Liver (tissue), 9 donors: ENCODE results near the gene DNAL4. TPM values are rescaled to one million over a fixed set of nuclear protein-coding genes. Genes with fewer than 3 reads are reported as not detected.

Experiments
- DNase-seq: peaks from one replicate; pipeline ENCODE4 v3.0.0-alpha.2; 2017; ENCODE audit warnings: low spot score
- H3K27ac ChIP-seq, 2 donors: one replicate each; pipeline ENCODE4 v1.7.0; 2013; ENCODE audit warnings: inconsistent platforms in 2 of 2, low read length in 2 of 2, control low read depth in 1 of 2, low read depth in 1 of 2, mild to moderate bottlenecking in 1 of 2
- H3K27me3 ChIP-seq, 4 donors: one replicate each; pipeline versions ENCODE4 v1.6.1 to v1.7.0; 2013; ENCODE audit warnings: low read length in 3 of 4, inconsistent platforms in 1 of 4, mild to moderate bottlenecking in 1 of 4, moderate library complexity in 1 of 4; ENCODE audit not compliant: control insufficient read depth in 4 of 4, insufficient read depth in 4 of 4
- H3K36me3 ChIP-seq, 4 donors: one replicate each; pipeline versions ENCODE4 v1.6.1 to v1.7.0; 2013; ENCODE audit warnings: low read length in 3 of 4, mild to moderate bottlenecking in 3 of 4, low read depth in 1 of 4, moderate library complexity in 1 of 4; ENCODE audit not compliant: control insufficient read depth in 4 of 4, insufficient read depth in 3 of 4
- H3K4me1 ChIP-seq, 4 donors: one replicate each; pipeline versions ENCODE4 v1.6.1 to v1.7.0; 2013; ENCODE audit warnings: low read length in 3 of 4, mild to moderate bottlenecking in 3 of 4, moderate library complexity in 1 of 4; ENCODE audit not compliant: control insufficient read depth in 4 of 4, insufficient read depth in 4 of 4
- H3K4me3 ChIP-seq, 3 donors: one replicate each; pipeline versions ENCODE4 v1.6.1 to v1.7.0; 2013; ENCODE audit warnings: low read length in 3 of 3, control low read depth in 1 of 3, low read depth in 1 of 3, mild to moderate bottlenecking in 1 of 3
- H3K9ac ChIP-seq, 2 donors: one replicate each; pipeline ENCODE4 v1.7.0; 2013; ENCODE audit warnings: low read length in 2 of 2, mild to moderate bottlenecking in 2 of 2, moderate library complexity in 2 of 2, control low read depth in 1 of 2, low read depth in 1 of 2
- H3K9me3 ChIP-seq, 4 donors: one replicate each; pipeline versions ENCODE4 v1.6.1 to v1.7.0; 2013; ENCODE audit warnings: low read length in 3 of 4; ENCODE audit not compliant: control insufficient read depth in 4 of 4
- EGR1 ChIP-seq, 2 donors: IDR thresholded peaks; 2 replicates each; pipeline ENCODE4 v1.6.1; 2016 to 2018; ENCODE audit warnings: antibody characterized with exemption in 2 of 2, low read depth in 2 of 2
- FOXA1 ChIP-seq: IDR thresholded peaks from 2 replicates; pipeline ENCODE4 v1.6.1; 2016; ENCODE audit warnings: antibody characterized with exemption
- GABPA ChIP-seq, 2 donors: IDR thresholded peaks in 1 of 2; conservative IDR thresholded peaks in 1 of 2; 2 replicates each; pipeline ENCODE4 v1.6.1; 2016; ENCODE audit warnings: antibody characterized with exemption in 2 of 2, mild to moderate bottlenecking in 1 of 2, moderate library complexity in 1 of 2
- HNF4A ChIP-seq, 2 donors: conservative IDR thresholded peaks; 2 replicates each; pipeline ENCODE4 v1.6.1; 2016; ENCODE audit warnings: antibody characterized with exemption in 2 of 2, mild to moderate bottlenecking in 2 of 2
- HNF4G ChIP-seq: IDR thresholded peaks from 2 replicates; pipeline ENCODE4 v1.6.1; 2016; ENCODE audit warnings: antibody characterized with exemption
- JUND ChIP-seq, 2 donors: IDR thresholded peaks; 2 replicates each; pipeline ENCODE4 v1.6.1; 2016; ENCODE audit warnings: antibody characterized with exemption in 2 of 2
- NR2F2 ChIP-seq: IDR thresholded peaks from 2 replicates; pipeline ENCODE4 v1.6.1; 2016; ENCODE audit warnings: antibody characterized with exemption
- YY1 ChIP-seq: IDR thresholded peaks from 2 replicates; pipeline ENCODE4 v1.6.1; 2016; ENCODE audit warnings: antibody characterized with exemption, mild to moderate bottlenecking
- WGBS: extraction: QIAGEN DNeasy Blood & Tissue Kit; methylation state at CpG from one replicate; pipeline ENCODE4 v1.1.7; 2013; 5-methylcytosine and 5-hydroxymethylcytosine counted together
- polyA plus RNA-seq, 2 donors: library from polyadenylated mRNA; stranded (reverse) in 1 of 2; unstranded in 1 of 2; fragments of 200-250 nt in 1 of 2; fragments of >200 nt in 1 of 2; fragmentation: Nextera tagmentation in 1 of 2; extraction: Ambion mirVana in 1 of 2; gene quantifications; one replicate each; pipeline versions ENCODE4 v1.2.1 to v1.2.3, GENCODE V29; 2013 to 2015
- total RNA-seq, 2 donors: library from RNA; depleted of rRNA; stranded (reverse); fragments of >200 nt; gene quantifications; one replicate each; pipeline ENCODE4 v1.2.3, GENCODE V29; 2014
- TF ChIP-seq, protein P1 (sequence below): IDR thresholded peaks from 2 replicates; pipeline ENCODE4 v1.6.1; 2016; ENCODE audit warnings: antibody characterized with exemption
- TF ChIP-seq, protein P2 (sequence below): IDR thresholded peaks from 2 replicates; pipeline ENCODE4 v1.6.1; 2016; ENCODE audit warnings: antibody characterized with exemption
- TF ChIP-seq, protein P3 (sequence below): IDR thresholded peaks from 2 replicates; pipeline ENCODE4 v1.6.1; 2016; ENCODE audit warnings: antibody characterized with exemption, mild to moderate bottlenecking
- donor health status: healthy.
- donor health status: healthy.
- donor health status: healthy.
- donor health status: healthy.
- donor health status: healthy.

Gene DNAL4
- total and polyA plus RNA-seq, 4 donors = 4.0 to 5.6 (median 4.9) TPM

DNA sequence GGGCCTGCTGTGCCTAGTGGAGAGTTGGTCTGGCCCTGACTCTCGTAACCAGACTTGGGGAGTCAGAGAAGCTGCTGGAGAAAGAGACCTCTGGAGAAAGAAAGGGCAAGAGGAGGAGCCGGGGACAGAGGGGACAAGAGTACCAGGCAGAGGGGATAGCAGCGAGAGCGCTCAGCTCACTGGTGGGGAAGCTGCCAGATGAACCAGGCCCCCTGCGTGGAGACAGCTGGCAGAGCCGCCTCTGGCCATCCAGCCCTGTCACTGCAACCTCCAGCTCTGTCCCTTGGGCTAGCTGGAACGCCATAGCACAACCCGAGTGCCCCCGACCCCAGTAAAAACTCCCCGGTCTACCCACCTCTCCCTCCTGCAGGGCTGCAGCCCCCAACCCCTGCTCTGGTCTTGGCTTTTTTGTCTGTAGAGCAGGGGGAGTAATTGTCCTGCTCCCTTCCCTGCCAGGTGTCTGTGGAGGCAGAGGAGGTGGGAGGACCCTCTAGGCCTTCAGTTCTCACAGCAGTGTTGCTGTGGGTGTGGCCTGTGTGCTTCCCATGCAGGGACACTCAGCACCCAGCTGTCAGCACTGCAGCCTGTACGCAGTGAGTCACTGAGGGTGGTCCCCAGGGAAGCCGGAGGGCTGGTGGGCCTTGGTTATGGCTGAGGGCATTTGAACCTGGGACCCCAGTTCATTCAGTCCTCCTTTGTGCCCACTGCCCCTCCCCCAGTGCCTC, 33.3 kb downstream of the DNAL4 start:
- no peaks in the 10 kb centered on the region for H3K27me3 ChIP-seq
- no peak overlapping the region for H3K27ac ChIP-seq
- WGBS = 88% methylated on average over 12 of the region's 12 CpGs
- H3K4me1 ChIP-seq = peaks cover 2 to 20% (median 8%) of the 10 kb centered on the region in 4 donors
- no peak for TF ChIP-seq HNF4A (conservative IDR thresholded peaks at IDR 0.05)
- no peak for TF ChIP-seq NR2F2
- no peak for DNase-seq
- H3K9me3 ChIP-seq = no peaks in the 10 kb centered on the region
- H3K36me3 ChIP-seq = no peaks in the 10 kb centered on the region
- no peak overlapping the region for H3K9ac ChIP-seq
- no peak overlapping the region for H3K4me3 ChIP-seq

DNA sequence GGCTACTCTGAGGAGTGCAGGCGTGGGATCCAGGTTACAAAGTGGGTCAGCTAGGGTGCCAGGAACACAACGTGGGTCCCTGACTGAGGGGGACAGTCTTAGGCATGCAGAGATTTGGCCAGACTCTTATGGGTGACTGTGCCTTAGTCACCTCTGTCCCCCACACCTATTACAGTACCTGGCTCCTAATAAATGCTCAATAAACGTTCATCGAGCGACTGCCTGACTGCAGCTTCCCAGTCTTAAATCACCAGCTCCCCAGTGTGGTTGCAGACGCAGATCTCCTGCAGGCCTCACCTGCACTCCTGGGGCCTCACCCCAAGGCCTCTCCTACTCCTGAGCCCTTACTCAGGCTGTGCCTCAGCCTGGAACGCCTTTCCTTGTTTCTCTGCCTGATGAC, 34.9 kb downstream of the DNAL4 start:
- no peak for DNase-seq
- Histone ChIP-seq H3K36me3 (no peaks in the 10 kb centered on the region), H3K27ac (no peak overlapping the region), H3K4me3 (no peak overlapping the region), H3K9ac (no peak overlapping the region), H3K4me1 (peaks cover 5 to 23% (median 8%) of the 10 kb centered on the region in 4 donors), H3K27me3 (no peaks in the 10 kb centered on the region), H3K9me3 (no peaks in the 10 kb centered on the region)
- WGBS = 93% methylated on average over 7 of the region's 7 CpGs
- TF ChIP-seq HNF4A (conservative IDR thresholded peaks at IDR 0.05) (no peak), EGR1 (IDR thresholded peaks at IDR 0.05; ENCODE audit: low read depth in 2 of 2) (no peak), JUND (IDR thresholded peaks at IDR 0.05) (no peak), GABPA (IDR thresholded peaks at IDR 0.05 in 1 of 2, conservative IDR thresholded peaks at IDR 0.05 in 1 of 2) (no peak), HNF4G (no peak), YY1 (no peak), FOXA1 (no peak)
- TF ChIP-seq, protein P1, sequence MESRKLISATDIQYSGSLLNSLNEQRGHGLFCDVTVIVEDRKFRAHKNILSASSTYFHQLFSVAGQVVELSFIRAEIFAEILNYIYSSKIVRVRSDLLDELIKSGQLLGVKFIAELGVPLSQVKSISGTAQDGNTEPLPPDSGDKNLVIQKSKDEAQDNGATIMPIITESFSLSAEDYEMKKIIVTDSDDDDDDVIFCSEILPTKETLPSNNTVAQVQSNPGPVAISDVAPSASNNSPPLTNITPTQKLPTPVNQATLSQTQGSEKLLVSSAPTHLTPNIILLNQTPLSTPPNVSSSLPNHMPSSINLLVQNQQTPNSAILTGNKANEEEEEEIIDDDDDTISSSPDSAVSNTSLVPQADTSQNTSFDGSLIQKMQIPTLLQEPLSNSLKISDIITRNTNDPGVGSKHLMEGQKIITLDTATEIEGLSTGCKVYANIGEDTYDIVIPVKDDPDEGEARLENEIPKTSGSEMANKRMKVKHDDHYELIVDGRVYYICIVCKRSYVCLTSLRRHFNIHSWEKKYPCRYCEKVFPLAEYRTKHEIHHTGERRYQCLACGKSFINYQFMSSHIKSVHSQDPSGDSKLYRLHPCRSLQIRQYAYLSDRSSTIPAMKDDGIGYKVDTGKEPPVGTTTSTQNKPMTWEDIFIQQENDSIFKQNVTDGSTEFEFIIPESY = no peak
- TF ChIP-seq, protein P2, sequence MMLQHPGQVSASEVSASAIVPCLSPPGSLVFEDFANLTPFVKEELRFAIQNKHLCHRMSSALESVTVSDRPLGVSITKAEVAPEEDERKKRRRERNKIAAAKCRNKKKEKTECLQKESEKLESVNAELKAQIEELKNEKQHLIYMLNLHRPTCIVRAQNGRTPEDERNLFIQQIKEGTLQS = no peak

DNA sequence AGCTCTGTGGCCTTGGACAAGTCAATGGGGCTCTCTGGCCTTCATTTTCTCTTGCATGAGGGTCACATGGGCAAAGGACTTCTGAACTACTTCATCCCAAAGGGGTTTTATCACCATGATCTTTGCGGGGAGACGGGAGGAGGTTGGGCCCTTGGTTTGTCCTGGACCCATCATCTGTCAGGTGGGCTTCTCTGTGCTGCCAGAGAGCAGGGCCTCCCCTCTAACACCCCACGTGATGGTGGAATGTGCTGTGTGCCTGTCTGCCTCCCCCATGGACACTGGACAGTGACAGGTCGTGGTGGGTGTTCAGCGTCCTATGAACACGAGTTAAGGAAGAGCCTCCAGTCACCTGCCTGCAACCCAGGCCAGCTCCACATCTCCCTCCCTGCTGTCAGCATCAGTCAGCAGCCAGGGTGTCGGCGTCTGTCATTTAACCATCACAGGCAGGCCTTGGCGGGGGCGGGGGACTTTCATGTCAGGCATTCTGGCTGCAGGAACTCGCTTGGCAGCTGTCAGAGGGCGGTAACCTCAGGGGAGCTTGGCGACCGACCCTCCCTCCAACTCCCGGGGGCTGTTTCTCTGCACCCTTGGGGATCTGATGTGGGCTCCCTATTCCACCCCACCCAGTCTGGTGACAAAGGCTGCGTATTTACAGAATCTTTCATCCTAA, 35.5 kb downstream of the DNAL4 start:
- H3K4me1 ChIP-seq = peaks cover 5 to 29% (median 11%) of the 10 kb centered on the region in 4 donors
- no peak overlapping the region for H3K27ac ChIP-seq
- peaks cover 0 to 2% (median 0%) of the 10 kb centered on the region in 4 donors for H3K36me3 ChIP-seq
- no peaks in the 10 kb centered on the region for H3K9me3 ChIP-seq
- no peak for DNase-seq
- TF ChIP-seq NR2F2 (no peak), JUND (IDR thresholded peaks at IDR 0.05) (no peak)
- TF ChIP-seq, protein P3, sequence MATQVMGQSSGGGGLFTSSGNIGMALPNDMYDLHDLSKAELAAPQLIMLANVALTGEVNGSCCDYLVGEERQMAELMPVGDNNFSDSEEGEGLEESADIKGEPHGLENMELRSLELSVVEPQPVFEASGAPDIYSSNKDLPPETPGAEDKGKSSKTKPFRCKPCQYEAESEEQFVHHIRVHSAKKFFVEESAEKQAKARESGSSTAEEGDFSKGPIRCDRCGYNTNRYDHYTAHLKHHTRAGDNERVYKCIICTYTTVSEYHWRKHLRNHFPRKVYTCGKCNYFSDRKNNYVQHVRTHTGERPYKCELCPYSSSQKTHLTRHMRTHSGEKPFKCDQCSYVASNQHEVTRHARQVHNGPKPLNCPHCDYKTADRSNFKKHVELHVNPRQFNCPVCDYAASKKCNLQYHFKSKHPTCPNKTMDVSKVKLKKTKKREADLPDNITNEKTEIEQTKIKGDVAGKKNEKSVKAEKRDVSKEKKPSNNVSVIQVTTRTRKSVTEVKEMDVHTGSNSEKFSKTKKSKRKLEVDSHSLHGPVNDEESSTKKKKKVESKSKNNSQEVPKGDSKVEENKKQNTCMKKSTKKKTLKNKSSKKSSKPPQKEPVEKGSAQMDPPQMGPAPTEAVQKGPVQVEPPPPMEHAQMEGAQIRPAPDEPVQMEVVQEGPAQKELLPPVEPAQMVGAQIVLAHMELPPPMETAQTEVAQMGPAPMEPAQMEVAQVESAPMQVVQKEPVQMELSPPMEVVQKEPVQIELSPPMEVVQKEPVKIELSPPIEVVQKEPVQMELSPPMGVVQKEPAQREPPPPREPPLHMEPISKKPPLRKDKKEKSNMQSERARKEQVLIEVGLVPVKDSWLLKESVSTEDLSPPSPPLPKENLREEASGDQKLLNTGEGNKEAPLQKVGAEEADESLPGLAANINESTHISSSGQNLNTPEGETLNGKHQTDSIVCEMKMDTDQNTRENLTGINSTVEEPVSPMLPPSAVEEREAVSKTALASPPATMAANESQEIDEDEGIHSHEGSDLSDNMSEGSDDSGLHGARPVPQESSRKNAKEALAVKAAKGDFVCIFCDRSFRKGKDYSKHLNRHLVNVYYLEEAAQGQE = no peak
- no peak overlapping the region for H3K9ac ChIP-seq
- 83% methylated on average over 16 of the region's 16 CpGs for WGBS
- no peak overlapping the region for H3K4me3 ChIP-seq
- no peaks in the 10 kb centered on the region for H3K27me3 ChIP-seq
